HG02885 (cell line): Measurements from ENCODE around the gene KIF21B.
A peak's percentile ranks its signal among the peaks of the same experiment; 100 is the strongest.
"Not testable (repeated sequence)": the region's sequence is repeated elsewhere in the genome, so short reads cannot be mapped to it uniquely, and the experiment has no call there.

Experiments used
- ATAC-seq: cut with Tn5 transposase; IDR thresholded peaks from one replicate; pipeline ENCODE4 v1.9.1; 2021; ENCODE audit warnings: mild to moderate bottlenecking; ENCODE audit not compliant: unreplicated experiment, poor library complexity

The KIF21B gene

DNA sequence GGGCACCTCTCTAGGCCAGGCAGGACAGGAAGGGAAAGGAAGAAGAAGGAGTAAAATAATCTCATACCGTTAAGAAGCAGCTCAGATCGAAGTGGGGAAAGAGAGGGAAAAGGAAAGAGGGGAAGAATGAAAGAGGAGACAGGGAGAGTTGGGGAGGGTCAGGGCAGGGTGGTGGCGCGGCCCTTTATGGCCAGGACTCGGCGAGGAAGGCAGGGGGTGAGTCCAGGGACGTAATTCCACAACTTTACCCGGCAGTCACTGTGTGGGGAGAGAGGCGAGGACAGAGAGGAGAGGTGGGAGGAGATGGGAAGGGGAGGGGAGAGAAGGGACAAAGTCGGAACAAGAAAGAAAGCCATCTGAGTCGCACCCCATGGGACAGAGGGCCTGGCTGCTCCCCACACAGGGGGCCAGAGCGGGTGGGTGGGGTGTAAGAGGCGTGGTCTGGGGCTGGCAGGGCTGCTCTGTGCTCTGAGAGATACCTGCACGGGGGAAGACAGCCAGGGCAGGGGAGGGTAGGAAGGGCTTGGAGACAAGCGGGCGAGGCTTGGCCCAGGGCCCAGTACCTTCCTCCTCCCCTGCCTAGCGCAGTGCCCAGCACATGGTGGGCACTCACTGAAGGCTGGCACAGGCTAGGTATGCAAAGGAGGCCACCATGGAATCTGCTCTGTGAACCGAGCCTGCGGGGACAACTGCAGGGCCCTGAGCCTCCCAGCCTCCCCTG lies 49.4 kb downstream of the KIF21B start:
- ATAC-seq, result no peak

DNA sequence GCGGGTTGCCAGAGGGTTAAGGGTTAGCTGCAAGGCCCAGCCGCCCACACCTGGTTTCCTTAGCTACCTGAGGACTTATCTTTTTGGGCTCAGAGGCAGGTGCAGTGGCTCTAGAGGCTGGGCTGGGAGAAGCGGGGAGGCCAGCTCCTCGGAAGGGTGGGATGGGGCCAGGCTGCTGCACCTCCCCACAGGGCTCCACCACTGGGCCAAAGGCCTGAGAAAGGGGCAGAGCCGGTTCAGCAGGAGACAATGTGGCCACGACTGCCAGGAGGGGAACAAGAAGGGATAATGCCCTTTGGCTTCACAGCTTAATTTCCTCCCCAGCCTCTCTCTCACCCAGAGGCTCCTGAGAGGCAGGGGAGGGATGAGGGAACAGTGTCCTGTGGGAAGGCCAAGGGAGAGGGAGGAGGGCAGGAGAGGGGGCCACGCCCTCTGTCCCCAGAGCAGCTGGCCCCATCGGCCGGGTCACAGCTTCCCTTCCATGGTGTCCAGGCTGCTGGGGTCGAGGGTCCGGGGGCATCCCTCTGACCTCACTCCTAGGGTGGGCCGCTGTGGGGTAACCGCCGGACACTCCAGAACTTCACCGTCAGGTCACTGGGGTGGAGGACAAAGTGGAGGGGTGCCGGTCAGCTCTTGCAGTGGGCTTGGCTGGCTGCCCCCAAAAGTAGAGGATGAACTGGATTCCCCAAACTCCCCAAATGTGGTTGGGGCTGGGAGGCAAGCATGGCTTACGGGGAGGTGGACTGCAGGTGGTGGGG lies 50.4 kb downstream of the KIF21B start:
- no peak for ATAC-seq

GRCh38 chr1:200971955-200972711 lies 51.4 kb downstream of the KIF21B start:
- no peak for ATAC-seq

DNA sequence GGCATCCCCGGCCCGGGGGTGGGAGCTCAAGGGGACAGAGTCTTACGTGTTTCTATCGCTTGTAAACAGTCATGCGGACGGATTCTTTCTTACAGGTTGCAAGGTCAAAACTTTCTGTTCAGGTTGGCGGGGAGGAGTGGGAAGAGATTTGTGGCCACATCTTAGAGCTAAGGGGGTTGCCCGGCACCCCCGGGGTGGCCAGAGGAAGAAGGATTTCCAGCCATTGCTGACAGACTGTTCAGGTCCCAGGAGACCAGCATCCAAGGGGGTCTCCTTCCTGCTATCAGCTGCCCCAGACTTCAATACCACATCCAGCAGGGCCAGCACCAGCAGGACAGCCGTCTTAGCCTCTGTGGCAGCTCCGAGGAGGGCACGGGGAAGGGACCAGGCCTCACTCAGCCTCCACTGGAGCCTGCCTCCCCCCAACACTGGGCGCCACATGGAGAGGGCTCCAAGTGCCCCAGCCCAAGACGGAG lies 52.0 kb downstream of the KIF21B start:
- no peak for ATAC-seq

DNA sequence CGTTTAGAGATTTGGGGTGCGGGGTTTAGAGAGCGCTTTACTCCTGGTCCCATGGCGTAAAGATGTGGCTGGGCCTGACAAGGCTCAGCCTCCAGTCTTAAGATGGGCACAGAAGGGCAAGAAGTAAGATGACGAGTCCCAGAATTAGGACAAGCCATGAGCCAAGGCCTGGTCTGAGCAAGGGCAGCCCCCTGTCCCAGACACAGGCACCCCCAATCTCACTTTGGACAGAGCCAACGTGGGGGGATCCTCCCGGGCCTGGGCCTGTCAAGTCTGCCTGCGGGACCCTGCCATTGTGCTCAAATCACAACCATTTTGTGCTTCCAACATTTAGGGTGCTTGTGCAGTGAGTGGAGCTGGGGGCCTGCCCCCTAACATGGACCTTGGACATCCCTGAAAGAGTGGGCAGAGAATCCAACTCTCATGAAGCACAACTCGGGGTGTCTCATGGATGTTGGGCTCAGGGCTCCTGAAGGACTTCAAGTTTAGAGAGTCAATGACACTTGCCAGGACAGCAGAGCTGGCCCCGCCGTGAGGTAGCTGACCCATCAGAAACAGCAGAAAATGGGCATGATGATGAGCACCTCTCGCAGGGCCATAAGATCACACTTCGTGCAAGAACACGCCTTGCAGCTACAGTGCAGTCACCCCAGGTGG lies 52.6 kb downstream of the KIF21B start:
- ATAC-seq, result no peak

GRCh38 chr1:200969726-200970561 lies 53.6 kb downstream of the KIF21B start:
- ATAC-seq, result peak; percentile 74

GRCh38 chr1:200968469-200969410 lies 54.8 kb downstream of the KIF21B start:
- no peak for ATAC-seq

DNA sequence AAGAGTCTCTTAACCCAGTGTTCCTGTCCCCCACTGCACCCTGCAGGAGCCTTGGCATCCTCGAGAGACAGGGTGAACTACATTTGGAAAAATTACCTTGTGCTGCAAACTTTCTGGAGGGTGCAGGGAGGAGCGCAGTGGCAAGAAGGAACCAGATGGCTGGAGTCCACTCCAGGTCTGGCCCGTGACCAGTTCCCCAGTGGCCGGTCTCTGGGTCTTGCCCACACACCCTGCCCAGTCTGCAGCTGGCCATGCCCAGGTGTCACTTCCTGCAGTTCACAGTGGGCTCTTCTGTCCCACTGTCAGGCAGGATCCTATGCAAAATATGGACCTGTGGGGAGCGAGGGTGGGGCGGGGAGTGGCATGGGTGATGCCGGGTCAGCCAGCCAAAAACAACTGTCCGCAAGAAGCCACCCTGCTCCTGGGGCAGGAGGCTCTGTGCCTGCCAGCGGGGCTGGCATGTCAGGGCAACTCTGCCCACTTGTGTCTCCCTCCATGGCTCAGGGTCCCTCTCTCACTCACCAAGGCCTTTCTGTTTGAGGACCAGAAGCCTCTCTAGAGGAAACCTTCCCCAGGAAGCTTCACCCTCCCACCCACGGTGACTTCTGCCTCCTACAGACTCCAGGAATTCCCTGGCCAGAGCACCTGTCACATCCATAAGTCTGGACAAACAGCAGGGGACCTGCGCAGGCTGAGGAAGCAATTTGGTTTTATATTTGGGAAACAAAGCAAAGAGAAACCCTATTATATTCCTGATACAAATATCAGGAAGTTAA lies 55.6 kb downstream of the KIF21B start:
- no peak for ATAC-seq

DNA sequence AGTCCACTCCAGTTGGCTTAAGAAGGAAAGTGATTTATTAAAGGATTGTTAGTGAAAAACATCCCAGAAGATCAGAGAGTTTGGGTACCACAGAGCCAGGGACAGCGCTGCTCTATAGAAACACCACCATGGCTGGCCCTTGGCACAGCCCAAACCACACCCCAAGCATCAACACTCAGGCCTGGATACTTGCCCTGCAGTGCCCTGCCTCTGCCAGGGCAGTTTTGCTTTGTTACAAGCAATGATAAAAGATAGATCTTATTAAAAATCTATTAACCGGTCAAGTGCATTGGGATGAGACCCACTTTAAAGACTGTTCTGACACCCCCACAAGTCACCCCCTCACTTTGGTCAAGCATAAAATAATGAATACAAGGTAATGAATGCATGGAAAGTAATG lies 56.6 kb downstream of the KIF21B start:
- ATAC-seq, result no peak

DNA sequence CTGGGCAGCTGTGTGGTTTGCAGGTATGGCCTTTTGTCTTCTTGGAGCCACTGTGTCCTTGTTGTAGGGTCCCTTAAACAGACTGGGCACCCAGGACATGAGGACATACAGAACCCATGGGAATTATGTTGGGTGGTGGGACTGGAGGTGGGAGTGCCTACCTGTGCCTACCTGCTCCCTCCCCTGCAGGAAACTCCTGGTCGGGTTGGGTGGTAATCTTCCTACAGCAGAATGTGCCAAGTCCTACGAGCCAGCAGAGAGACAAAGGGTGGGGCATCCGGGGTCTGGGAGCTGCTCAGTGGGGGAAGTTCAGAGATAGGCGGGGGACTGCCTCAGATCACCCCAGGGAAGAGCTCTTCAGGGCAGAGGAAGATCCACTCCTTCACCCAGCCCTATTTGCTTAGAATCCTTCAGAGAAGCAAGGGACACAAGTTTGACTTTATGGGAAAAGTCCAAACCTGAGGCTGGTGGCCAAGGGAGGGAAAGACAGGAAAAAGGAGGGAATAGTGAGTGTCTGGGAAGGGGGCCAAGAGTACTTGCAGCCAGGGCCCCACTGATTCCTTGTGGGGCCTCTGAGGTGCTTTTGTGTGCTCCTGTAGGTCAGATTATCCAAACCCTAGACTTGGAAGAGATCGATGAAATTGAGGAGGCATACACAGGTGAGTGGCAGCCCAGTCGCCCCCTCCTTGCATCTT lies 58.3 kb downstream of the KIF21B start:
- ATAC-seq, result no peak

- ATAC-seq, result not testable (repeated sequence)
These were observed 59.6 kb downstream of the KIF21B start for GRCh38 chr1:200963888-200964287.

- no peak for ATAC-seq
These were observed 60.4 kb downstream of the KIF21B start for GRCh38 chr1:200963076-200963475.

GRCh38 chr1:200962631-200963030 lies 60.9 kb downstream of the KIF21B start:
- ATAC-seq, result no peak

DNA sequence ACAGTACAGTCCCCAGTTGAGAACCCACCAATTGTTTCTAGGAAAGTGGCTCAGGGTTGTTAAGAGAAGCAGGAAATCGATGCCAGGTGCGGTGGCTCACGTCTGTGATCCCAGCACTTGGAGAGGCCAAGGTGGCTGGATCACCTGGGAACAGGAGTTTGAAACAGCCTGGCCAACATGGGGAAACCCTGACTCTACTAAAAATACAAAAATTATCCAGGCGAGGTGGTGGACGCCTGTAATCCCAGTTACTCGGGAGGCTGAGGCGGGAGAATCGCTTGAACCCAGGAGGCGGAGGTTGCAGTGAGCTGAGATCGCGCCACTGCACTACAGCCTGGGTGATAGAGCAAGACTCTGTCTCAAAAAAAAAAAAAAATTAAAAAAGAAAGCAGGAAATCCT lies 61.4 kb downstream of the KIF21B start:
- ATAC-seq, result not testable (repeated sequence)

DNA sequence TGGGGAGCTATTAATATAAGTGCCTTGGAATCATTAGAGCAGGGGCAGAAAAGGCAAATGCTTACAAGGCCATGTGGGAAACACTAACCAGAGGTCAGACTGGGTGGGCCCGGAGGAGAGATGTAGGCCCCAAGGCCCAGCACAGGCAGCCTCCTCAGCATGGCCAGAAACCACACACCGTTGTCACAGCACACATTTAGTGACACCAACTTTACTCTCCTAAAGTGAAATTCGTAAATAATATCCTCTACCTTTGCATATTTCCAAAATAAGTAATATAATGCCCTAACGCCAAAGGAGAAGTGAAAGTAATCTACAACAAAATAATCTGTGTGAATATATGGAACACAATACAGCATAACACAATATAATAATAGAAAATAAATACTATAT lies 62.6 kb downstream of the KIF21B start:
- ATAC-seq, result no peak

DNA sequence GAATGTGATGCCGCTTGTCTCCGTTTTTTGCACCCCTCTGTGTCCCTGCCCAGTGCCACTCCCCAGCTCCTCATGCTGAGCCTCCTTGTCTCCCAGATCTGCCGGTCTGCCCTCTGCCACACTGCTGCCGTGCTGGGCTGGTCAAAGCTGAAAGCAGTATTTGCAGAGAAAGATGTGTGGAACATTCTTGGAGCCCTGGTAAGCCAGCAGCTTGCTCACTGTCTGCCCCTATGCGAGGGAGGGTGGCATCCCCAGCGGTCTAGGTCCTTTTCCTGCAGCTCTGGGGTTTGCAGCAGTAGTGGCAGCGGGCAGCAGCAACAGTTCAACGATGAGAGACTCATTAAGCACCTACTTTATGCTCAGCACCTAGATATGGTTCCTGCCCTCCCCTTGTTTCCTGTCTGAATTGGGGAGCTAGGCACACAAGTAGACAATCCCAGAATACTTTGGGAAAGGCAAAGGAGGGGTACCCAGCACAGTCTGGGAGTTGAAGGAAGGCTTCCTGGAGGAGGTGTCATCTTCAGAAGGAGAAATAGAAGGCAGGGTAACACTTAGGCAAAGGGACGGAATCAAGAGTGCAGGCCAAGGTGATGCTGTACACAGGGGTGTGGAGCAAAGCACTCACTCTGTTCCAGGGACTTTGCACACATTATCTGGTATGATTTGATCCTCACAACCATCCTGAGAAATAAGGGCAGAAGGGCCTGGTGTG lies 63.1 kb downstream of the KIF21B start:
- ATAC-seq, result no peak
